ENCODE results near the gene ZNF585A. TPM values are rescaled to one million over a fixed set of nuclear protein-coding genes. Genes with fewer than 3 reads are reported as not detected.

The ZNF585A gene
- polyA plus RNA-seq, 1 experiment = 16.2 TPM

DNA sequence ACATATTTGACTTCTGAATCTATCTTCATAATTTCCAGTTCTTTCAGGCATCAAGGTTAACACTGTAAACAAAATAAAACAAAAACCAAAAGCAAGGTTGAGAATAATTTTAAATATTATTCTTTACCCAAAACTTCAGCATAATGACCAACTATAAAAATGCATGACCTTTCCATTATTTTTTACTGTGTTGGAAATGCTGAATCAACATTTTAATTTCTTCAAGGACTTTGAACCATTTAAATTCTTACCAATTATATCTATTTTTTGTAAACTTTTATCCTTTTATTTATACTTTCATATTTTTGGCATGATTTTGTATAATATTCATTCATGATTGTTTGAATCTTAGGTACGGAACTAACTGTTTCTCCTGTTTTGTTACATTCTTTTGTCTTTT lies 6.9 kb downstream of the ZNF585A start:
- no peak for TF ChIP-seq CTCF (IDR thresholded peaks at IDR 0.05; ENCODE audit: low read depth, low read length)
- H3K9me3 ChIP-seq (ENCODE audit: control insufficient read depth, insufficient read depth, low read length) = peaks cover 46% of the 10 kb centered on the region
- no peak for DNase-seq (ENCODE audit: low read depth, low spot score)
- no peak overlapping the region for H3K27ac ChIP-seq (ENCODE audit: low read depth, low read length)
- POLR2A ChIA-PET = no interaction called here
- CTCF ChIA-PET = no interaction called here
- H3K4me3 ChIP-seq (ENCODE audit: low read depth, low read length) = no peak overlapping the region
- no peaks in the 10 kb centered on the region for H3K27me3 ChIP-seq (ENCODE audit: control insufficient read depth, insufficient read depth, low read length)

DNA sequence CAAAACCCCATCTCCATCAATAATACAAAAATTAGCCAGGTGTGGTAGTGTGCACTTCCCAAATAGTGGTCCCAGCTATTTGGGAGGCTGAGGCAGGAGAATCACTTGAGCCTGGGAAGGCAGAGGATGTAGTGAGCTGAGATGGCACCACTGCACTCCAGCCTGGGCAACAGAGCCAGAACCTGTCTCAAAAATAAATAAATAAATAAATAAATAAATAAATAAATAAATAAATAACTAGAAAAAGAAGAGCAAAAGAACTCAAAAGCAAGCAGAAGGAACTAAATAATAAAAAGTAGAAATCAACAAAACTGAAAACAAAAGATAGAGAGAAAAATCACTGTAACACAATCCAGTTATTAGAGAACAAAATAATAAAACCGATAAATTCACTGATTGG lies 12.3 kb downstream of the ZNF585A start:
- CTCF ChIA-PET = no interaction called here
- peaks cover 38% of the 10 kb centered on the region for H3K9me3 ChIP-seq (ENCODE audit: control insufficient read depth, insufficient read depth, low read length)
- no peak overlapping the region for H3K4me3 ChIP-seq (ENCODE audit: low read depth, low read length)
- DNase-seq (ENCODE audit: low read depth, low spot score) = no peak
- POLR2A ChIA-PET = no interaction called here
- H3K27ac ChIP-seq (ENCODE audit: low read depth, low read length) = no peak overlapping the region
- no peaks in the 10 kb centered on the region for H3K27me3 ChIP-seq (ENCODE audit: control insufficient read depth, insufficient read depth, low read length)
- no peak for TF ChIP-seq CTCF (IDR thresholded peaks at IDR 0.05; ENCODE audit: low read depth, low read length)

DNA sequence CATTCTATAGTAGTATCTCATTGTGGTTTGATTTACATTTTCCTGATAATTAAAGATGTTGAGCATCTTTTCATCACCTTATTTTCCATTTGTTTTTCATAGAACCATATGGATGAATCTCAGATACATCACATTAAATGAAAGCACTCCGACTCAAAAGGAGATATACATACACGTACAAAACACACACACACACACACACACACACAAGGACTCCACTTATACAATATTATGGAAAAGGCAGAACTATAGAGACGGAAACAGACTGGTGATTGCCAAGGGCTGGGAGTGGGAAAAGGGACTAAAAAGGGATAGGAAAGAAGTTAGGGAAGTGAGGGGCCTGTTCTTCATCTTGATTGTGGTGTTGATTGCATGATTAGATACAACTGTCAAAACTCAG lies 24.3 kb downstream of the ZNF585A start:
- TF ChIP-seq CTCF (IDR thresholded peaks at IDR 0.05; ENCODE audit: low read depth, low read length) = no peak
- H3K27me3 ChIP-seq (ENCODE audit: control insufficient read depth, insufficient read depth, low read length) = no peaks in the 10 kb centered on the region
- H3K4me3 ChIP-seq (ENCODE audit: low read depth, low read length) = no peak overlapping the region
- ChIA-PET POLR2A (no interaction called here), CTCF (no interaction called here)
- H3K27ac ChIP-seq (ENCODE audit: low read depth, low read length) = no peak overlapping the region
- peaks cover 29% of the 10 kb centered on the region for H3K9me3 ChIP-seq (ENCODE audit: control insufficient read depth, insufficient read depth, low read length)
- no peak for DNase-seq (ENCODE audit: low read depth, low spot score)

DNA sequence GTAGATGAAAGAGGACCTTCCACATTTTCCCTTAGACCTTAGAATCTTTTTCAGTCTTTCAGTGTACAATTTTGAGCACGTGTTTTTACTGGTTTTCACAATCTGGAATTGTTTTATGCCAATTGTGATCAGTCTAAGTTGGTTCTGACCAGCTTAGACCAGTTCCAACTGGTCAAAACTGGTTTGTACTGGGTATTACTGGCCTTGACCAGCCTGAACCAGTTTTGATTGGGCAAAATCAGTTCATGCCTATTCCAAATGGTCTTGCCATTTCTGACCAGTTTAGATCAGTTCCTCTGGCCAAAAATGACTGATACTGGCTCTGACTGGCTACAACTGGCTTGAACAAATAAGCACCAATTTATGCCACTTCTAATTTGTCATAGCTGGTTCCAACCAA lies 36.4 kb downstream of the ZNF585A start:
- Histone ChIP-seq H3K27ac (ENCODE audit: low read depth, low read length) (no peak overlapping the region), H3K4me3 (ENCODE audit: low read depth, low read length) (no peak overlapping the region), H3K27me3 (ENCODE audit: control insufficient read depth, insufficient read depth, low read length) (no peaks in the 10 kb centered on the region), H3K9me3 (ENCODE audit: control insufficient read depth, insufficient read depth, low read length) (peaks cover 46% of the 10 kb centered on the region)
- TF ChIP-seq CTCF (IDR thresholded peaks at IDR 0.05; ENCODE audit: low read depth, low read length) = no peak
- DNase-seq (ENCODE audit: low read depth, low spot score) = no peak
- POLR2A ChIA-PET = no interaction called here
- CTCF ChIA-PET = no interaction called here

GRCh38 chr19:37128821-37129177 lies 43.7 kb downstream of the ZNF585A start:
- DNase-seq (ENCODE audit: low read depth, low spot score) = no peak
- H3K27me3 ChIP-seq (ENCODE audit: control insufficient read depth, insufficient read depth, low read length) = no peaks in the 10 kb centered on the region
- CTCF ChIA-PET = no interaction called here

More at GRCh38 chr19:37128821-37129177, 43.7 kb downstream of the ZNF585A start:
- POLR2A ChIA-PET = no interaction called here
- Histone ChIP-seq H3K9me3 (ENCODE audit: control insufficient read depth, insufficient read depth, low read length) (peaks cover 40% of the 10 kb centered on the region), H3K4me3 (ENCODE audit: low read depth, low read length) (no peak overlapping the region), H3K27ac (ENCODE audit: low read depth, low read length) (no peak overlapping the region)
- TF ChIP-seq CTCF (IDR thresholded peaks at IDR 0.05; ENCODE audit: low read depth, low read length) = no peak

Measured in AG04450 (cell line).